H1 (cell line): ENCODE results near the gene RPRML. TPM values are rescaled to one million over a fixed set of nuclear protein-coding genes. Genes with fewer than 3 reads are reported as not detected.

ENCODE experiments used
- ASH2L ChIP-seq: fragments of 200-600, 300-600 bp; sonication (generic); IDR thresholded peaks from one replicate; pipeline ENCODE4 v1.7.1; 2017; ENCODE audit warnings: low read length
- HDAC6 ChIP-seq: IDR thresholded peaks from one replicate; pipeline ENCODE4 v1.7.1; 2012; ENCODE audit warnings: low read depth, mild to moderate bottlenecking, inconsistent platforms, low read length, moderate library complexity
- JUN ChIP-seq: IDR thresholded peaks from 2 replicates; pipeline ENCODE4 v1.6.1; 2011; ENCODE audit warnings: low read depth, mild to moderate bottlenecking, improper control_type of control experiment, low read length
- MAFK ChIP-seq: IDR thresholded peaks from 2 replicates; pipeline ENCODE4 v1.6.1; 2012; ENCODE audit warnings: low read depth, mild to moderate bottlenecking, improper control_type of control experiment, low read length
- polyA plus RNA-seq, 7 experiments: library from polyadenylated mRNA; depleted of rRNA in 3 of 7; stranded (reverse) in 5 of 7; unstranded in 2 of 7; fragments of >200 nt in 5 of 7; fragments of 200-250 nt in 2 of 7; gene quantifications; 1 replicate in 5 of 7; 2 replicates in 1 of 7; 4 replicates in 1 of 7; pipeline versions ENCODE4 v1.2.1 to v1.2.3, GENCODE V29; 2011 to 2013; ENCODE audit warnings: missing spikeins in 2 of 7, mixed read lengths in 2 of 7
- total RNA-seq: library from RNA; stranded (reverse); fragmentation: NEBNext Ultra II Directional; extraction: Animal tissue kit (Norgen Biotek cat#: 25700); gene quantifications from 2 replicates; pipeline ENCODE4 v1.2.1, GENCODE V29; 2021

Gene RPRML
- total and polyA plus RNA-seq, 2 of the 8 experiments (the other 6 are each of a cell fraction or from before 2014, with no cell fraction given) = 3.5 to 5.5 TPM

DNA sequence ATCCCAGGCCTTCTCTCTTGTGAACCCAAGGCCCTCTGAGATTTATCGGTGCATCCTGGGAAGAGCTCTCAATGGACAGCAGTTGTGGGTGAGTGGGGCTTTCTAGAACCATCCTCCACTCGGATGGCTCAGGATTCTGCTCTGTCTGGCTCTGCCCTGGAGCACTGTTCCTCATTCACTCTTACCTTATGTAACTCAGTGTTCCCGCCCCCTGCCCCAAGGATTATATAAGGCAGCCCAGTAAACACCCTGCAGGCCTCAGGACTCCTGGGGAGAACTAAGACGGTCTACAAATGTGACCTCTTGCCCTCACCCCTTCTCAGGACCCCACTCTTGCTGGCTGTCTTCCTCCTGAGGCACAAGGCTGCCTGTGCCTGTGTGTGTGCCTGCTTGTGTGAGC is 3.8 kb downstream of the RPRML start (continued):
- TF ChIP-seq JUN (no peak), HDAC6 (no peak), MAFK (no peak), ASH2L (no peak)
